Muscle of leg (tissue), 11 donors: ENCODE results near the gene SUN1. TPM values are rescaled to one million over a fixed set of nuclear protein-coding genes. Genes with fewer than 3 reads are reported as not detected.
A peak's percentile ranks its signal among the peaks of the same experiment; 100 is the strongest.
"Not testable (repeated sequence)": the region's sequence is repeated elsewhere in the genome, so short reads cannot be mapped to it uniquely, and the experiment has no call there.

Experiments
- DNase-seq: peaks from one replicate; pipeline ENCODE4 v3.0.0; 2013
- H3K27ac ChIP-seq: one replicate; pipeline ENCODE4 v1.5.1; 2013; ENCODE audit warnings: mild to moderate bottlenecking, low read length, control low read depth
- H3K27me3 ChIP-seq: one replicate; pipeline ENCODE4 v1.6.1; 2013; ENCODE audit warnings: low read length; ENCODE audit not compliant: control insufficient read depth, insufficient read depth
- H3K36me3 ChIP-seq: one replicate; pipeline ENCODE4 v1.6.1; 2013; ENCODE audit warnings: low read length; ENCODE audit not compliant: control insufficient read depth, insufficient read depth
- H3K4me1 ChIP-seq: one replicate; pipeline ENCODE4 v1.6.1; 2013; ENCODE audit warnings: low read length; ENCODE audit not compliant: control insufficient read depth, insufficient read depth
- H3K4me3 ChIP-seq: one replicate; pipeline ENCODE4 v1.5.1; 2013; ENCODE audit warnings: low read length, control low read depth
- H3K9me3 ChIP-seq: replicated peaks from 2 replicates; pipeline ENCODE4 v1.6.1; 2013; ENCODE audit warnings: low read depth, low read length; ENCODE audit not compliant: control insufficient read depth
- WGBS: methylation state at CpG from one replicate; pipeline ENCODE4 v1.1.5; 2013; ENCODE audit warnings: missing lambda C conversion rate; ENCODE audit not compliant: insufficient coverage; 5-methylcytosine and 5-hydroxymethylcytosine counted together
- polyA plus RNA-seq, 8 donors: library from polyadenylated mRNA; unstranded; fragments of 120-200 nt; gene quantifications; one replicate each; pipeline versions ENCODE4 v1.2.1 to v1.2.3, GENCODE V29; 2013; ENCODE audit warnings: inconsistent platforms in 1 of 8, low replicate concordance in 1 of 8; ENCODE audit not compliant: insufficient read length in 8 of 8, insufficient read depth in 1 of 8
- total RNA-seq: library from RNA; stranded (reverse); fragments of 120-200 nt; gene quantifications from one replicate; pipeline ENCODE4 v1.2.4, GENCODE V29; 2013

SUN1 gene
- total and polyA plus RNA-seq, 9 donors: 150 to 238 (median 164) TPM

- Histone ChIP-seq H3K4me3 (no peak overlapping the region), H3K27ac (no peak overlapping the region), H3K9me3 (no peaks in the 10 kb centered on the region), H3K27me3 (no peaks in the 10 kb centered on the region), H3K4me1 (no peaks in the 10 kb centered on the region), H3K36me3 (peaks cover 33% of the 10 kb centered on the region)
- DNase-seq: no peak
- 93% methylated on average over 23 of the region's 27 CpGs for WGBS
These were observed 44.7 kb upstream of the SUN1 start for GRCh38 chr7:787332-788240.

- Histone ChIP-seq H3K9me3 (no peaks in the 10 kb centered on the region), H3K4me1 (peaks cover 7% of the 10 kb centered on the region), H3K36me3 (peaks cover 6% of the 10 kb centered on the region), H3K27me3 (no peaks in the 10 kb centered on the region), H3K4me3 (no peak overlapping the region), H3K27ac (no peak overlapping the region)
- WGBS: no CpG with 5 or more reads among the region's 5 CpGs
- DNase-seq: no peak
These were observed 40.8 kb upstream of the SUN1 start for GRCh38 chr7:791519-791918.

GRCh38 chr7:794207-794606 is 38.1 kb upstream of the SUN1 start:
- WGBS: 92% methylated on average over 2 of the region's 5 CpGs
- Histone ChIP-seq H3K4me3 (no peak overlapping the region), H3K4me1 (peaks cover 11% of the 10 kb centered on the region), H3K9me3 (no peaks in the 10 kb centered on the region), H3K36me3 (peaks cover 2% of the 10 kb centered on the region), H3K27ac (peak overlapping the region; percentile 49), H3K27me3 (no peaks in the 10 kb centered on the region)
- no peak for DNase-seq

DNA sequence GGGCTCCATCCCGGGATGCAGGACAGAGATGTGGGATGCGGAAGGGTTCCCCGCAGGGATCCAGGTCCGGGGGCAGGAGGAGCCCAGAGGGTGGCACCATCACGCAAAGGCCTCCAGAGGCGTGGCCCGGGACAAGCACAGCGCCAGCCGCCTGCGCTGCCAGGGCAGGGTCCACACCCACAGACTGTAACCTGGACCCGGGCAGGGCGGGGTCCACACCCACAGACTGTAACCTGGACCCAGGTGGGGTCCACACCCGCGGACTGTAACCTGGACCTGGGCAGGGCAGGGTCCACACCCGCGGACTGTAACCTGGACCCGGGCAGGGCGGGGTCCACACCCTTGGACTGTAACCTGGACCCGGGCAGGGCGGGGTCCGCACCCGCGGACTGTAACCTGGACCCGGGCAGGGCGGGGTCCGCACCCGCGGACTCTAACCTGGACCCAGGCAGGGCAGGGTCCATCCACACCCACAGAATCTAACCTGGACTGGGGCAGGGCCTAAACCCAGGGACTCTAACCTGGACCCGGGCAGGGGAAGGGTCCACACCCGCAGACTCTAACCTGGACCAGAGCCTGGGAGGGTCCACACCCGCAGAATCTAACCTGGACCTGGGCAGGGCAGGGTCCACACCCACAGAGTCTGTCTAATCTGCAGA is 37.5 kb upstream of the SUN1 start:
- Histone ChIP-seq H3K4me3 (no peak overlapping the region), H3K36me3 (peaks cover 2% of the 10 kb centered on the region), H3K27me3 (no peaks in the 10 kb centered on the region), H3K27ac (no peak overlapping the region), H3K4me1 (peaks cover 11% of the 10 kb centered on the region), H3K9me3 (no peaks in the 10 kb centered on the region)
- DNase-seq: no peak
- 91% methylated on average over 22 of the region's 31 CpGs for WGBS

GRCh38 chr7:796434-797169 is 35.7 kb upstream of the SUN1 start:
- not testable (repeated sequence) for H3K27me3 ChIP-seq, H3K4me3 ChIP-seq, H3K36me3 ChIP-seq, DNase-seq, H3K9me3 ChIP-seq
- peak overlapping the region; percentile 62 for H3K27ac ChIP-seq
- peaks cover 15% of the 10 kb centered on the region for H3K4me1 ChIP-seq
- WGBS: no CpG with 5 or more reads among the region's 10 CpGs

- Histone ChIP-seq H3K4me3 (no peak overlapping the region), H3K4me1 (peaks cover 24% of the 10 kb centered on the region), H3K27ac (no peak overlapping the region), H3K9me3 (no peaks in the 10 kb centered on the region), H3K27me3 (no peaks in the 10 kb centered on the region), H3K36me3 (peaks cover 2% of the 10 kb centered on the region)
- 84% methylated on average over 6 of the region's 12 CpGs for WGBS
- DNase-seq: no peak
These were observed 33.3 kb upstream of the SUN1 start for GRCh38 chr7:798921-799470.

DNA sequence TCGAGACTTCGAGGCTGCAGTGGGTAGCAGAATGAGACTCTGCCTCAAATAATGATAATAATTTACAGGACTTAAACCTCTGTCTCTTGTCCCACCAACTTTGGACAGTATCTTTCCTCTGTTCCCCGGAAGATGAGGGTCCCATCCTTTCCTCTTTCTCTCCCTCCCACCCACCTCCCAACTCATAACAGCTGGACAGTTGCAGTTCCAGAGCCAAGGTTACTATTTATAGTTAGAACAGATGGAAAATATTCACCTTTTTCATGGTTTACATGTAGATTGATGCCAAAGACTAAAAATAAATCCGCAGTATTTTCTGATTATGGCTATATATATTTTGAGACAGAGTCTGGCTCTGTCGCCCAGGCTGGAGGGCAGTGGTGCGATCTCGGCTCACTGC is 31.6 kb upstream of the SUN1 start:
- 60% methylated on average over 1 of the region's 7 CpGs for WGBS
- peak; percentile 57 for DNase-seq
- no peak overlapping the region for H3K27ac ChIP-seq

DNA sequence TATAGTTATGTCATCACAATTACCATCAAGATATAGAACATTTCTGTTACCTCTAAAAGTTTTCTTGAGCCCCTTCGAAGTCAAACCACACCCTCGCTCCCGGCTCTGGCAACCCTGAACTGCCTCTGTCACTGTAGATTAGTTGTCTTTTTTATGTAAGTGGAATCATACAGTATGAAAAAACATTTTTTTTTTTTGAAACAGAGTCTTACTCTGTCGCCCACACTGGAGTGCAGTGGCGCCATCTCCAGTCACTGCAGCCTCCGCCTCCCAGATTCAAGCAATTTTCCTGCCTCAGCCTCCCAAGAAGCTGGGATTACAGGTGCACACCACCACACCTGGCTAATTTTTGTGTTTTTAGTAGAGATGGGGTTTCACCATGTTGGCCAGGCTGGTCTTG is 30.9 kb upstream of the SUN1 start:
- Histone ChIP-seq H3K27ac (peak overlapping the region; percentile 74), H3K4me1 (peaks cover 18% of the 10 kb centered on the region)
- H3K36me3 ChIP-seq, H3K4me3 ChIP-seq, DNase-seq, H3K27me3 ChIP-seq, H3K9me3 ChIP-seq: not testable (repeated sequence)
- no CpG with 5 or more reads among the region's 6 CpGs for WGBS

More for the DNA sequence above, 31.6 kb upstream of the SUN1 start:
- Histone ChIP-seq H3K9me3 (no peaks in the 10 kb centered on the region), H3K27me3 (no peaks in the 10 kb centered on the region), H3K4me1 (peaks cover 18% of the 10 kb centered on the region), H3K4me3 (no peak overlapping the region), H3K36me3 (peaks cover 2% of the 10 kb centered on the region)

DNA sequence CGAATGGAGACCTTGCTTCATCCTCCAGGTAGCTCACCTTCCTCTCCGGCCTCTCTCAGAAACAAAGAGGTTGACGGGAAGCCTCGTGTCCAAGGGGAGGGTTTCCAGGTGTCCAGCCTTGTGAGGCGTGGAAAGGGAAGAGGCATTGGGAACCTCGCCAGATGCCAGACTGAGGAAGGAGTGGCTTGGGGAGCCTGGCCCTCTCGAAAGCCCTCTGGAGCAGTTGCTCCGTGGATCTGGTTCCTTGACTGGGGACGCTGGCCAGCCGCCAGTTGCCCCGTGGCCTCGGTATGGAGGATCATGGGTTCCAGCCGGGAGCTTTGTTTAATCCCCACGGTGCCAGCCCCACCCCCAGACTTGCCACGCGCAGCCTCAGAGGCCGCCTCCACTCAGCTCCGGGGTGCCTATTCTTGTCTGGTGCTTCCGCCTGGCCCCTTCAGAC is 30.3 kb upstream of the SUN1 start:
- H3K4me3 ChIP-seq: no peak overlapping the region
- no peaks in the 10 kb centered on the region for H3K27me3 ChIP-seq
- H3K9me3 ChIP-seq: no peaks in the 10 kb centered on the region
- H3K36me3 ChIP-seq: peaks cover 2% of the 10 kb centered on the region
- H3K27ac ChIP-seq: peak overlapping the region; percentile 74
- DNase-seq: peak; percentile 72
- H3K4me1 ChIP-seq: peaks cover 18% of the 10 kb centered on the region
- WGBS: 26% methylated on average over 16 of the region's 19 CpGs
